ENCODE measurements around the gene MPDU1. TPM values are rescaled to one million over a fixed set of nuclear protein-coding genes. Genes with fewer than 3 reads are reported as not detected.

The MPDU1 gene
- total and polyA plus RNA-seq, 4 donors, result 55.3 to 136 (median 91.2) TPM

DNA sequence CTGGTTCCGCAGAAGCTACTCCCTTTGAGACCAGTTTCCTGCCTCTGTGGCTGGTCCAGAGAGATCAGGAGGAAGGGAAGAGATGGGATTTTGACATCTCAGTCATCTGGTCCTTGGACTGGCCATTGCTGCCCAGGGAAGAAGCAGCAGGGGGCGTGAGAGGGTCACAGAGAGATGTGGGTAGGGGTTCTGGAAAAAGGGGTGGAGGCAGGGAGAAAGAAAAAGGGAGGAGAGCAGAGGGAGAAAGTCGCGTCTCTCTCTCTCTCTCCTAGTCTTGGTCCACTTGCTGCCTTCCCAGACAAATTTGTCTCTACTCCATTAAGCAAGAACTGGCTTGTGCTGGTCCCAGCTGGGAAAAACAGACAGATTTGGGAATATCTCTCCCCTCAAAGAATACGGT, 50.7 kb downstream of the MPDU1 start:
- Histone ChIP-seq H3K4me1 (ENCODE audit: control insufficient read depth in 4 of 4, insufficient read depth in 4 of 4, low read length in 3 of 4) (peaks cover 15 to 40% (median 34%) of the 10 kb centered on the region in 4 donors), H3K36me3 (ENCODE audit: control insufficient read depth in 4 of 4, insufficient read depth in 3 of 4, low read depth in 1 of 4, low read length in 3 of 4) (no peaks in the 10 kb centered on the region), H3K9me3 (ENCODE audit: control insufficient read depth in 4 of 4, low read length in 3 of 4) (no peaks in the 10 kb centered on the region), H3K9ac (ENCODE audit: low read depth in 1 of 2, low read length in 2 of 2) (no peak overlapping the region), H3K27me3 (ENCODE audit: control insufficient read depth in 4 of 4, insufficient read depth in 4 of 4, low read length in 3 of 4) (no peaks in the 10 kb centered on the region), H3K27ac (ENCODE audit: low read depth in 1 of 2, low read length in 2 of 2) (no peak overlapping the region), H3K4me3 (ENCODE audit: low read depth in 1 of 3, low read length in 3 of 3) (no peak overlapping the region)
- DNase-seq (ENCODE audit: low spot score), result peak; percentile 72
- WGBS, result 54% methylated on average over 5 of the region's 5 CpGs
- TF ChIP-seq REST (IDR thresholded peaks at IDR 0.05) (no peak), TAF1 (conservative IDR thresholded peaks at IDR 0.05) (no peak), FOXA1 (IDR thresholded peaks at IDR 0.05) (no peak), GABPA (IDR thresholded peaks at IDR 0.05 in 1 of 2, conservative IDR thresholded peaks at IDR 0.05 in 1 of 2) (no peak), HNF4G (IDR thresholded peaks at IDR 0.05) (no peak), CTCF (IDR thresholded peaks at IDR 0.05; ENCODE audit: low read depth, low read length, missing input control) (peak; percentile 53), RAD21 (IDR thresholded peaks at IDR 0.05) (peak; percentile 68 to 82), FOXA2 (IDR thresholded peaks at IDR 0.05) (no peak), NR2F2 (IDR thresholded peaks at IDR 0.05) (no peak), HNF4A (conservative IDR thresholded peaks at IDR 0.05) (peak in 1 of 2 donors; percentile 23), ATF3 (IDR thresholded peaks at IDR 0.05) (no peak), EGR1 (IDR thresholded peaks at IDR 0.05; ENCODE audit: low read depth in 2 of 2) (no peak), SP1 (IDR thresholded peaks at IDR 0.05) (no peak), YY1 (IDR thresholded peaks at IDR 0.05) (no peak), JUND (IDR thresholded peaks at IDR 0.05) (no peak), RXRA (IDR thresholded peaks at IDR 0.05) (no peak)
- TF ChIP-seq, protein P1, sequence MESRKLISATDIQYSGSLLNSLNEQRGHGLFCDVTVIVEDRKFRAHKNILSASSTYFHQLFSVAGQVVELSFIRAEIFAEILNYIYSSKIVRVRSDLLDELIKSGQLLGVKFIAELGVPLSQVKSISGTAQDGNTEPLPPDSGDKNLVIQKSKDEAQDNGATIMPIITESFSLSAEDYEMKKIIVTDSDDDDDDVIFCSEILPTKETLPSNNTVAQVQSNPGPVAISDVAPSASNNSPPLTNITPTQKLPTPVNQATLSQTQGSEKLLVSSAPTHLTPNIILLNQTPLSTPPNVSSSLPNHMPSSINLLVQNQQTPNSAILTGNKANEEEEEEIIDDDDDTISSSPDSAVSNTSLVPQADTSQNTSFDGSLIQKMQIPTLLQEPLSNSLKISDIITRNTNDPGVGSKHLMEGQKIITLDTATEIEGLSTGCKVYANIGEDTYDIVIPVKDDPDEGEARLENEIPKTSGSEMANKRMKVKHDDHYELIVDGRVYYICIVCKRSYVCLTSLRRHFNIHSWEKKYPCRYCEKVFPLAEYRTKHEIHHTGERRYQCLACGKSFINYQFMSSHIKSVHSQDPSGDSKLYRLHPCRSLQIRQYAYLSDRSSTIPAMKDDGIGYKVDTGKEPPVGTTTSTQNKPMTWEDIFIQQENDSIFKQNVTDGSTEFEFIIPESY (IDR thresholded peaks at IDR 0.05), result no peak
- TF ChIP-seq, protein P2, sequence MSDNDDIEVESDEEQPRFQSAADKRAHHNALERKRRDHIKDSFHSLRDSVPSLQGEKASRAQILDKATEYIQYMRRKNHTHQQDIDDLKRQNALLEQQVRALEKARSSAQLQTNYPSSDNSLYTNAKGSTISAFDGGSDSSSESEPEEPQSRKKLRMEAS (IDR thresholded peaks at IDR 0.05), result no peak
